ENCODE measurements around the gene CTNND1.

The CTNND1 gene

DNA sequence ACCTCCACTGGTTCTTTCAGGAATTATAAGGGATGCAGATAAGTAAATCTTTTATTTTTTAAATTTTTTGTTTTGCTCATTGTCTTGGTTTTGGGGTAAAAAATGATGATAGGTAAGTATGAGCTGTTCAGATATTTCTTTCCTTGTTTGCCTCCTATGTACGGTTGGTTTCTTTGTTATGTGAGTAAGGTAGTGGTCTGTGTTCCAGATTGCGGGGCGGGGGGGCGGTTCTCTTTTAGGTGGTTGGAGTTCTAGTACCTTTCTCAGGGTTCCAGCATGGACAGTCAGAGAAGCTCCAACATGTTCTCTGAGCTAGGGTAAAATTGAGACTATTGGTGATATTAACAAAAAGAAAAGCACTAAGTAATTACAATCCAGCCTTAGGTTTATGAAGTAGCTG is 2.4 kb downstream of the CTNND1 start:
- Histone ChIP-seq H3K36me3 (ENCODE audit: insufficient read depth, low read length) (no peaks in the 10 kb centered on the region), H3K4me3 (ENCODE audit: low read length, poor library complexity, severe bottlenecking) (peak overlapping the region; percentile 58), H2AFZ (ENCODE audit: low read length) (no peak overlapping the region), H4K20me1 (ENCODE audit: insufficient read depth, low read length, poor library complexity, severe bottlenecking) (no peaks in the 10 kb centered on the region), H3K9me2 (replicated peaks; ENCODE audit: low read depth, low read length) (no peaks in the 10 kb centered on the region), H3K4me1 (ENCODE audit: insufficient read depth, low read length, poor library complexity, severe bottlenecking) (peaks cover 9% of the 10 kb centered on the region), H3K4me2 (ENCODE audit: low read depth, low read length, poor library complexity, severe bottlenecking) (peak overlapping the region; percentile 59), H3K9me3 (ENCODE audit: insufficient read depth, low read depth, low read length) (no peaks in the 10 kb centered on the region), H3K79me2 (ENCODE audit: insufficient read depth, low read length) (no peaks in the 10 kb centered on the region; the same call in none of the 2 replicates), H3K9ac (ENCODE audit: low read depth, low read length, poor library complexity, severe bottlenecking) (peak overlapping the region; percentile 17), H3K27me3 (ENCODE audit: insufficient read depth, low read length, poor library complexity, severe bottlenecking) (no peaks in the 10 kb centered on the region), H3F3A (ENCODE audit: low read depth) (no peaks in the 10 kb centered on the region)
- TF ChIP-seq EZH2phosphoT487 (IDR thresholded peaks at IDR 0.05; ENCODE audit: borderline replicate concordance), result no peak
- TF ChIP-seq, protein P1, sequence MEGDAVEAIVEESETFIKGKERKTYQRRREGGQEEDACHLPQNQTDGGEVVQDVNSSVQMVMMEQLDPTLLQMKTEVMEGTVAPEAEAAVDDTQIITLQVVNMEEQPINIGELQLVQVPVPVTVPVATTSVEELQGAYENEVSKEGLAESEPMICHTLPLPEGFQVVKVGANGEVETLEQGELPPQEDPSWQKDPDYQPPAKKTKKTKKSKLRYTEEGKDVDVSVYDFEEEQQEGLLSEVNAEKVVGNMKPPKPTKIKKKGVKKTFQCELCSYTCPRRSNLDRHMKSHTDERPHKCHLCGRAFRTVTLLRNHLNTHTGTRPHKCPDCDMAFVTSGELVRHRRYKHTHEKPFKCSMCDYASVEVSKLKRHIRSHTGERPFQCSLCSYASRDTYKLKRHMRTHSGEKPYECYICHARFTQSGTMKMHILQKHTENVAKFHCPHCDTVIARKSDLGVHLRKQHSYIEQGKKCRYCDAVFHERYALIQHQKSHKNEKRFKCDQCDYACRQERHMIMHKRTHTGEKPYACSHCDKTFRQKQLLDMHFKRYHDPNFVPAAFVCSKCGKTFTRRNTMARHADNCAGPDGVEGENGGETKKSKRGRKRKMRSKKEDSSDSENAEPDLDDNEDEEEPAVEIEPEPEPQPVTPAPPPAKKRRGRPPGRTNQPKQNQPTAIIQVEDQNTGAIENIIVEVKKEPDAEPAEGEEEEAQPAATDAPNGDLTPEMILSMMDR (conservative IDR thresholded peaks at IDR 0.05; ENCODE audit: low read length), result no peak

DNA sequence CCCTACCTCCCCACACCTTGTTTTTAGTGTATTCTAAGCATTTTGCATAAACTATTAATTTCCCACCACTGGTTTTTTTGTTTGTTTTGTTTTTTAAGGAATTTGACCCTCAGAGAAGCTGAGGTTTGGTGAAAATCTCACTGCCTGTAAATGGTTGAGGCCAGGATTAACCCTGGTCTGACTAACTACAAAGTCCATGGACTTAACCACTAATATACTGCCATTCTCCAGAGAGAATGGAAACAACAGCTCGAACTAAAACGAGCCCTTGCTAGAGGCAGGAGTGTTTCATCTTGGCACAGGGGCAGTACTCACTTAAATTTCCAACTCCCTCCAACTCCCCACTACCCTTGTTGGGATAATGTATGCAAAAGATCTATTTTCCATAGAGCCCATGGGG is 3.0 kb downstream of the CTNND1 start:
- H3K4me2 ChIP-seq (ENCODE audit: low read depth, low read length, poor library complexity, severe bottlenecking), result peak overlapping the region; percentile 59
- H3K9me3 ChIP-seq (ENCODE audit: insufficient read depth, low read depth, low read length), result no peaks in the 10 kb centered on the region
- H2AFZ ChIP-seq (ENCODE audit: low read length), result no peak overlapping the region
- H3K4me3 ChIP-seq (ENCODE audit: low read length, poor library complexity, severe bottlenecking), result peak overlapping the region; percentile 58
- no peaks in the 10 kb centered on the region for H4K20me1 ChIP-seq (ENCODE audit: insufficient read depth, low read length, poor library complexity, severe bottlenecking)
- H3K4me1 ChIP-seq (ENCODE audit: insufficient read depth, low read length, poor library complexity, severe bottlenecking), result peaks cover 9% of the 10 kb centered on the region
- TF ChIP-seq, protein P1 (conservative IDR thresholded peaks at IDR 0.05; ENCODE audit: low read length), result no peak
- TF ChIP-seq EZH2phosphoT487 (IDR thresholded peaks at IDR 0.05; ENCODE audit: borderline replicate concordance), result no peak
- H3K79me2 ChIP-seq (ENCODE audit: insufficient read depth, low read length), result no peaks in the 10 kb centered on the region; the same call in none of the 2 replicates
- H3F3A ChIP-seq (ENCODE audit: low read depth), result no peaks in the 10 kb centered on the region
- H3K9ac ChIP-seq (ENCODE audit: low read depth, low read length, poor library complexity, severe bottlenecking), result peak overlapping the region; percentile 17
- no peaks in the 10 kb centered on the region for H3K27me3 ChIP-seq (ENCODE audit: insufficient read depth, low read length, poor library complexity, severe bottlenecking)
- H3K36me3 ChIP-seq (ENCODE audit: insufficient read depth, low read length), result no peaks in the 10 kb centered on the region
- no peaks in the 10 kb centered on the region for H3K9me2 ChIP-seq (replicated peaks; ENCODE audit: low read depth, low read length)

DNA sequence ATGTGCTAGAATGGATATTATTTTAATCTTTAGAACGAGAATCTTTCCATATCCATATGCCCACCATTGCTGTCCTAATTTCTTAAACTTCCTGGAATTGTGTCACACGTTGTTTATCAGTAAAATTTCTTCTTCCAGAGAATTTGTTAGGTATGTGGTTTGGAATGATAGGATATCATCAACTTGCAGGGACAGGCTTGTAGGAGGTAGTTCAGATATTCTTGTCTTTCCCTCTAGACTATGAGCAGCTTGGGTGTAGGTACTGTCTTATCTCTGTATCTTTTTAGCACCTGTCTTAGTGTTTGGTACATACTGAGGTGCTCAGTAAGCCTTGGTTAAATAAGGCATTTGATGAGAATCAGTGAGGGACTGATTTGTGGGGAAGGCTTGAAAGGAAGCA is 3.4 kb downstream of the CTNND1 start:
- Histone ChIP-seq H3K9me3 (ENCODE audit: insufficient read depth, low read depth, low read length) (no peaks in the 10 kb centered on the region), H3K4me2 (ENCODE audit: low read depth, low read length, poor library complexity, severe bottlenecking) (peak overlapping the region; percentile 17), H3K27me3 (ENCODE audit: insufficient read depth, low read length, poor library complexity, severe bottlenecking) (no peaks in the 10 kb centered on the region), H3K79me2 (ENCODE audit: insufficient read depth, low read length) (no peaks in the 10 kb centered on the region; the same call in none of the 2 replicates), H4K20me1 (ENCODE audit: insufficient read depth, low read length, poor library complexity, severe bottlenecking) (no peaks in the 10 kb centered on the region), H3F3A (ENCODE audit: low read depth) (no peaks in the 10 kb centered on the region), H2AFZ (ENCODE audit: low read length) (no peak overlapping the region), H3K4me1 (ENCODE audit: insufficient read depth, low read length, poor library complexity, severe bottlenecking) (peaks cover 9% of the 10 kb centered on the region), H3K9ac (ENCODE audit: low read depth, low read length, poor library complexity, severe bottlenecking) (peak overlapping the region; percentile 17), H3K9me2 (replicated peaks; ENCODE audit: low read depth, low read length) (no peaks in the 10 kb centered on the region), H3K36me3 (ENCODE audit: insufficient read depth, low read length) (no peaks in the 10 kb centered on the region), H3K4me3 (ENCODE audit: low read length, poor library complexity, severe bottlenecking) (peak overlapping the region; percentile 10)
- TF ChIP-seq, protein P1 (conservative IDR thresholded peaks at IDR 0.05; ENCODE audit: low read length), result no peak
- no peak for TF ChIP-seq EZH2phosphoT487 (IDR thresholded peaks at IDR 0.05; ENCODE audit: borderline replicate concordance)
